Measurements from ENCODE around the gene NEU2. TPM values are rescaled to one million over a fixed set of nuclear protein-coding genes. Genes with fewer than 3 reads are reported as not detected.

The NEU2 gene
- total RNA-seq, 1 experiment from 2014 or later, result not detected

DNA sequence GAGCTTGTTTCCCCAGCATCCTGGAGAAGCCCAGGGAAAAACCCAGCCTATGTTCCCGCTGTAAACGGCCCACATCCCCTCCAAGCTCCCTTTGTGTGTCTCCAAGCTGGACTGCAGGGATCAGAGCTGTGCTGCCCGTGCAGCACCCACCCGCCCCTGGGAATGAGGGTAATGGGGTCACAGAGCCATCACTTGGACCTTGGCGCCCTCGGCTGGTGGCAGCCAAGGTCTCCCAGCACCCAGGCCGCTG, 27.0 kb downstream of the NEU2 start:
- H3K79me2 ChIP-seq (ENCODE audit: insufficient read depth, low read length), result no peaks in the 10 kb centered on the region
- H2AFZ ChIP-seq (ENCODE audit: low read depth, low read length, poor library complexity, severe bottlenecking), result no peak overlapping the region
- H3K36me3 ChIP-seq (ENCODE audit: control insufficient read depth in 1 of 2, insufficient read depth in 2 of 2, low read length in 2 of 2), result no peaks in the 10 kb centered on the region
- no peak overlapping the region for H3K4me2 ChIP-seq (ENCODE audit: low read length)
- intact Hi-C loops (cut with micrococcal nuclease), result no loop called here
- no peaks in the 10 kb centered on the region for H3K9me2 ChIP-seq (ENCODE audit: insufficient read depth)
- DNase-seq (ENCODE audit: low read depth, low spot score) (no peak), ATAC-seq (peak; percentile 68)
- ChIA-PET RAD21 (ENCODE audit: low non-redundant PET in 1 of 2, low total read pairs in 2 of 2, uncharacterized antibody in 2 of 2, unreplicated experiment in 2 of 2) (no interaction called here), CTCF (interaction anchor here (1.4 kb wide), 1 partner anchor 191 kb away, joined by 4 read pairs; no protein-coding TSS in a partner anchor), POLR2A (no interaction called here)
- H3K4me3 ChIP-seq (replicated peaks in 1 of 2; ENCODE audit: low read depth in 1 of 2, low read length in 2 of 2), result no peak overlapping the region
- TF ChIP-seq, protein P1, sequence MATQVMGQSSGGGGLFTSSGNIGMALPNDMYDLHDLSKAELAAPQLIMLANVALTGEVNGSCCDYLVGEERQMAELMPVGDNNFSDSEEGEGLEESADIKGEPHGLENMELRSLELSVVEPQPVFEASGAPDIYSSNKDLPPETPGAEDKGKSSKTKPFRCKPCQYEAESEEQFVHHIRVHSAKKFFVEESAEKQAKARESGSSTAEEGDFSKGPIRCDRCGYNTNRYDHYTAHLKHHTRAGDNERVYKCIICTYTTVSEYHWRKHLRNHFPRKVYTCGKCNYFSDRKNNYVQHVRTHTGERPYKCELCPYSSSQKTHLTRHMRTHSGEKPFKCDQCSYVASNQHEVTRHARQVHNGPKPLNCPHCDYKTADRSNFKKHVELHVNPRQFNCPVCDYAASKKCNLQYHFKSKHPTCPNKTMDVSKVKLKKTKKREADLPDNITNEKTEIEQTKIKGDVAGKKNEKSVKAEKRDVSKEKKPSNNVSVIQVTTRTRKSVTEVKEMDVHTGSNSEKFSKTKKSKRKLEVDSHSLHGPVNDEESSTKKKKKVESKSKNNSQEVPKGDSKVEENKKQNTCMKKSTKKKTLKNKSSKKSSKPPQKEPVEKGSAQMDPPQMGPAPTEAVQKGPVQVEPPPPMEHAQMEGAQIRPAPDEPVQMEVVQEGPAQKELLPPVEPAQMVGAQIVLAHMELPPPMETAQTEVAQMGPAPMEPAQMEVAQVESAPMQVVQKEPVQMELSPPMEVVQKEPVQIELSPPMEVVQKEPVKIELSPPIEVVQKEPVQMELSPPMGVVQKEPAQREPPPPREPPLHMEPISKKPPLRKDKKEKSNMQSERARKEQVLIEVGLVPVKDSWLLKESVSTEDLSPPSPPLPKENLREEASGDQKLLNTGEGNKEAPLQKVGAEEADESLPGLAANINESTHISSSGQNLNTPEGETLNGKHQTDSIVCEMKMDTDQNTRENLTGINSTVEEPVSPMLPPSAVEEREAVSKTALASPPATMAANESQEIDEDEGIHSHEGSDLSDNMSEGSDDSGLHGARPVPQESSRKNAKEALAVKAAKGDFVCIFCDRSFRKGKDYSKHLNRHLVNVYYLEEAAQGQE (IDR thresholded peaks at IDR 0.05; ENCODE audit: low read depth), result no peak
- peak; percentile 62 for TF ChIP-seq RAD21 (IDR thresholded peaks at IDR 0.05; ENCODE audit: low read depth)
- TF ChIP-seq, protein P2, sequence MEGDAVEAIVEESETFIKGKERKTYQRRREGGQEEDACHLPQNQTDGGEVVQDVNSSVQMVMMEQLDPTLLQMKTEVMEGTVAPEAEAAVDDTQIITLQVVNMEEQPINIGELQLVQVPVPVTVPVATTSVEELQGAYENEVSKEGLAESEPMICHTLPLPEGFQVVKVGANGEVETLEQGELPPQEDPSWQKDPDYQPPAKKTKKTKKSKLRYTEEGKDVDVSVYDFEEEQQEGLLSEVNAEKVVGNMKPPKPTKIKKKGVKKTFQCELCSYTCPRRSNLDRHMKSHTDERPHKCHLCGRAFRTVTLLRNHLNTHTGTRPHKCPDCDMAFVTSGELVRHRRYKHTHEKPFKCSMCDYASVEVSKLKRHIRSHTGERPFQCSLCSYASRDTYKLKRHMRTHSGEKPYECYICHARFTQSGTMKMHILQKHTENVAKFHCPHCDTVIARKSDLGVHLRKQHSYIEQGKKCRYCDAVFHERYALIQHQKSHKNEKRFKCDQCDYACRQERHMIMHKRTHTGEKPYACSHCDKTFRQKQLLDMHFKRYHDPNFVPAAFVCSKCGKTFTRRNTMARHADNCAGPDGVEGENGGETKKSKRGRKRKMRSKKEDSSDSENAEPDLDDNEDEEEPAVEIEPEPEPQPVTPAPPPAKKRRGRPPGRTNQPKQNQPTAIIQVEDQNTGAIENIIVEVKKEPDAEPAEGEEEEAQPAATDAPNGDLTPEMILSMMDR (IDR thresholded peaks at IDR 0.05 in 2 of 3, conservative IDR thresholded peaks at IDR 0.05 in 1 of 3; ENCODE audit: borderline replicate concordance in 1 of 3, insufficient read depth in 1 of 3, low read depth in 2 of 3, low read length in 2 of 3), result peak in 2 of 3 experiments; percentile 17 to 37; a peak in 2 of 6 replicates
- H3K27me3 ChIP-seq (ENCODE audit: insufficient read depth, low read length), result no peaks in the 10 kb centered on the region; the same call in 1 of the 2 replicates
- H3K9me3 ChIP-seq (ENCODE audit: control insufficient read depth in 1 of 2, insufficient read depth in 1 of 2, low read depth in 1 of 2, low read length in 2 of 2), result no peaks in the 10 kb centered on the region
- no peaks in the 10 kb centered on the region for H3K4me1 ChIP-seq (ENCODE audit: control insufficient read depth in 1 of 2, insufficient read depth in 2 of 2, low read length in 2 of 2)
- BruUV-seq (replicated peaks), result no TSS peak
- no peaks in the 10 kb centered on the region for H4K20me1 ChIP-seq (ENCODE audit: insufficient read depth)
- H3K27ac ChIP-seq (ENCODE audit: low read depth, low read length), result no peak overlapping the region
- no peak overlapping the region for H3K9ac ChIP-seq (ENCODE audit: low read length)

Measured in HCT116 (cell line).